H1 (cell line): Measurements from ENCODE around the gene PDE8A. TPM values are rescaled to one million over a fixed set of nuclear protein-coding genes. Genes with fewer than 3 reads are reported as not detected.

Source experiments
- CTCF ChIA-PET: fragments of 300-600 bp; sonication (Branson Sonifier 250); formaldehyde crosslinking; loops from one replicate; lab custom pipeline; 2021; ENCODE audit not compliant: partially characterized antibody; lab: Charles Lee
- POLR2A ChIA-PET: fragments of 300-600 bp; sonication (Branson Sonifier 250); formaldehyde crosslinking; loops from one replicate; lab custom pipeline; 2021; ENCODE audit warnings: inconsistent platforms; ENCODE audit not compliant: partially characterized antibody; lab: Charles Lee
- DNase-seq, 2 experiments: peaks; one replicate each; pipeline versions ENCODE4 v3.0.0 to v3.0.0-alpha.2; 2010 to 2022; ENCODE audit warnings: low spot score in 2 of 2, low read depth in 1 of 2, mixed read lengths in 1 of 2
- FAIRE-seq: peaks from 2 replicates; lab custom pipeline; 2011; peaks lifted over from hg19 to GRCh38; lab: Jason Lieb, UNC
- H2AFZ ChIP-seq: 2 replicates; pipeline ENCODE4 v1.8.1; 2012; ENCODE audit warnings: low read length, inconsistent platforms
- H2AK5ac ChIP-seq: 2 replicates; pipeline ENCODE4 v1.6.1; 2013; ENCODE audit warnings: low read depth, low read length
- H2BK120ac ChIP-seq: replicated peaks from 2 replicates; pipeline ENCODE3; 2013; ENCODE audit warnings: low read depth, low read length, inconsistent platforms
- H2BK12ac ChIP-seq: 2 replicates; pipeline ENCODE4 v1.6.1; 2013; ENCODE audit warnings: low read depth, low read length
- H2BK15ac ChIP-seq: 2 replicates; pipeline ENCODE4 v1.6.1; 2013; ENCODE audit warnings: low read length
- H2BK20ac ChIP-seq: 2 replicates; pipeline ENCODE4 v1.6.1; 2013; ENCODE audit warnings: low read length
- H2BK5ac ChIP-seq: 2 replicates; pipeline ENCODE4 v1.6.1; 2013; ENCODE audit warnings: low read depth, low read length
- H3K14ac ChIP-seq: 2 replicates; pipeline ENCODE4 v1.6.1; 2013; ENCODE audit warnings: inconsistent platforms; ENCODE audit not compliant: insufficient read length
- H3K18ac ChIP-seq: 2 replicates; pipeline ENCODE4 v1.6.1; 2013; ENCODE audit warnings: low read length; ENCODE audit errors: extremely low read depth
- H3K23ac ChIP-seq: 2 replicates; pipeline ENCODE4 v1.6.1; 2013; ENCODE audit warnings: inconsistent platforms; ENCODE audit not compliant: insufficient read length
- H3K23me2 ChIP-seq: 2 replicates; pipeline ENCODE4 v1.6.1; 2013; ENCODE audit warnings: low read depth, low read length
- H3K27ac ChIP-seq: 2 replicates; pipeline ENCODE4 v1.6.1; 2011; ENCODE audit warnings: low read depth, low read length, inconsistent platforms
- H3K27me3 ChIP-seq, 4 experiments: replicated peaks in 1 of 4; 1 replicate in 1 of 4; 2 replicates in 3 of 4; pipeline versions ENCODE4 v1.6.1 to v1.8.1; 2011 to 2013; ENCODE audit warnings: low read length in 3 of 4, mild to moderate bottlenecking in 3 of 4, inconsistent platforms in 2 of 4, mixed read lengths in 2 of 4, moderate library complexity in 1 of 4; ENCODE audit not compliant: control insufficient read depth in 3 of 4, insufficient read depth in 3 of 4; ENCODE audit errors: extremely low read depth in 1 of 4
- H3K36me3 ChIP-seq, 4 experiments: 2 replicates each; pipeline versions ENCODE4 v1.6.1 to v1.8.1; 2011 to 2013; ENCODE audit warnings: mild to moderate bottlenecking in 4 of 4, low read length in 3 of 4, moderate library complexity in 2 of 4, control low read depth in 1 of 4, inconsistent platforms in 1 of 4; ENCODE audit not compliant: insufficient read depth in 4 of 4, control insufficient read depth in 2 of 4
- H3K4ac ChIP-seq: replicated peaks from 2 replicates; pipeline ENCODE3; 2013; ENCODE audit warnings: low read length, low read depth, mixed read lengths, inconsistent platforms; ENCODE audit not compliant: insufficient read length
- H3K4me1 ChIP-seq, 4 experiments: replicated peaks in 1 of 4; 1 replicate in 1 of 4; 2 replicates in 3 of 4; pipeline versions ENCODE4 v1.6.1 to v1.8.1; 2011 to 2013; ENCODE audit warnings: low read length in 3 of 4, inconsistent platforms in 2 of 4, mixed read lengths in 1 of 4; ENCODE audit not compliant: insufficient read depth in 4 of 4, control insufficient read depth in 3 of 4
- H3K4me2 ChIP-seq, 2 experiments: 2 replicates each; pipeline versions ENCODE4 v1.6.1 to v1.8.1; 2011 to 2013; ENCODE audit warnings: low read depth in 2 of 2, low read length in 2 of 2, control low read depth in 1 of 2, inconsistent platforms in 1 of 2, mild to moderate bottlenecking in 1 of 2; ENCODE audit not compliant: insufficient read depth in 1 of 2
- H3K4me3 ChIP-seq, 4 experiments: fragments of 200-600, 300-600 bp in 1 of 4; sonication (generic), shearing (Covaris generic), sonication (Bioruptor Twin) in 1 of 4; 2 replicates each; pipeline versions ENCODE4 v1.5.1 to v1.8.1; 2011 to 2016; ENCODE audit warnings: low read length in 4 of 4, low read depth in 3 of 4, control low read depth in 2 of 4, inconsistent platforms in 2 of 4, mild to moderate bottlenecking in 2 of 4, mixed read lengths in 1 of 4, moderate library complexity in 1 of 4; ENCODE audit not compliant: insufficient read depth in 2 of 4; ENCODE audit errors: extremely low read depth in 1 of 4
- H3K56ac ChIP-seq: replicated peaks from 2 replicates; pipeline ENCODE3; 2013; ENCODE audit warnings: low read depth, mild to moderate bottlenecking, mixed read lengths, low read length, inconsistent platforms; ENCODE audit not compliant: insufficient read length
- H3K79me1 ChIP-seq: 2 replicates; pipeline ENCODE4 v1.6.1; 2013; ENCODE audit warnings: low read depth, low read length, control low read depth
- H3K79me2 ChIP-seq, 2 experiments: 2 replicates each; pipeline versions ENCODE4 v1.6.1 to v1.8.1; 2012 to 2013; ENCODE audit warnings: low read length in 2 of 2, mild to moderate bottlenecking in 2 of 2, inconsistent platforms in 1 of 2; ENCODE audit not compliant: insufficient read depth in 2 of 2, control insufficient read depth in 1 of 2
- H3K9ac ChIP-seq, 4 experiments: replicated peaks in 1 of 4; 1 replicate in 1 of 4; 2 replicates in 3 of 4; pipeline versions ENCODE4 v1.6.1 to v1.8.1; 2011 to 2013; ENCODE audit warnings: low read depth in 3 of 4, low read length in 3 of 4, control low read depth in 2 of 4, mild to moderate bottlenecking in 2 of 4, moderate library complexity in 2 of 4, inconsistent platforms in 1 of 4; ENCODE audit errors: extremely low read depth in 1 of 4
- H3K9me3 ChIP-seq, 2 experiments: 2 replicates each; pipeline versions ENCODE4 v1.6.1 to v1.8.1; 2012 to 2013; ENCODE audit warnings: mild to moderate bottlenecking in 2 of 2, moderate library complexity in 2 of 2, control low read depth in 1 of 2, inconsistent platforms in 1 of 2, low read depth in 1 of 2, low read length in 1 of 2, mixed read lengths in 1 of 2; ENCODE audit not compliant: insufficient read depth in 2 of 2
- H4K20me1 ChIP-seq, 2 experiments: replicated peaks in 1 of 2; 2 replicates each; pipeline versions ENCODE3 to v1.8.1; 2011 to 2013; ENCODE audit warnings: inconsistent platforms in 2 of 2, low read length in 2 of 2, mild to moderate bottlenecking in 1 of 2; ENCODE audit not compliant: insufficient read depth in 2 of 2, control insufficient read depth in 1 of 2
- H4K5ac ChIP-seq: 2 replicates; pipeline ENCODE4 v1.6.1; 2013; ENCODE audit warnings: low read length, low read depth, mixed read lengths, inconsistent platforms; ENCODE audit not compliant: insufficient read length
- H4K8ac ChIP-seq: 2 replicates; pipeline ENCODE4 v1.8.0; 2013; ENCODE audit warnings: mild to moderate bottlenecking, moderate library complexity, low read length, inconsistent platforms; ENCODE audit not compliant: insufficient read depth; ENCODE audit errors: extremely low read depth
- H4K91ac ChIP-seq: replicated peaks from 2 replicates; pipeline ENCODE3; 2013; ENCODE audit warnings: low read length, mixed read lengths, inconsistent platforms; ENCODE audit not compliant: insufficient read length
- FOSL1 ChIP-seq: IDR thresholded peaks from 2 replicates; pipeline ENCODE4 v1.6.1; 2011; ENCODE audit warnings: mild to moderate bottlenecking, low read depth, low read length, moderate library complexity; ENCODE audit not compliant: insufficient read depth
- PHF8 ChIP-seq: fragments of 200-600 bp; sonication (generic); conservative IDR thresholded peaks from 2 replicates; pipeline ENCODE4 v1.7.1; 2012; ENCODE audit warnings: low read depth, mild to moderate bottlenecking, inconsistent platforms, low read length, moderate library complexity
- RAD21 ChIP-seq, 2 experiments: IDR thresholded peaks in 1 of 2; conservative IDR thresholded peaks in 1 of 2; 2 replicates each; pipeline ENCODE4 v1.6.1; 2011; ENCODE audit warnings: low read depth in 2 of 2, low read length in 2 of 2, improper control_type of control experiment in 1 of 2, inconsistent platforms in 1 of 2, mild to moderate bottlenecking in 1 of 2, moderate library complexity in 1 of 2
- WGBS, 2 experiments: shearing (Covaris generic) in 1 of 2; methylation state at CpG; one replicate each; pipeline versions ENCODE4 v1.1.6 to v1.1.7; 2013 to 2015; ENCODE audit warnings: low lambda C conversion rate in 2 of 2, mixed read lengths in 2 of 2, inconsistent platforms in 1 of 2, low coverage in 1 of 2, missing lambda C conversion rate in 1 of 2; ENCODE audit not compliant: insufficient replicate concordance in 2 of 2, insufficient coverage in 1 of 2, insufficient read length in 1 of 2; ENCODE audit errors: extremely low coverage in 1 of 2, missing lambda C conversion rate in 1 of 2; 5-methylcytosine and 5-hydroxymethylcytosine counted together
- polyA plus RNA-seq, 7 experiments: library from polyadenylated mRNA; depleted of rRNA in 3 of 7; stranded (reverse) in 5 of 7; unstranded in 2 of 7; fragments of >200 nt in 5 of 7; fragments of 200-250 nt in 2 of 7; gene quantifications; 1 replicate in 5 of 7; 2 replicates in 1 of 7; 4 replicates in 1 of 7; pipeline versions ENCODE4 v1.2.1 to v1.2.3, GENCODE V29; 2011 to 2013; ENCODE audit warnings: missing spikeins in 2 of 7, mixed read lengths in 2 of 7
- total RNA-seq: library from RNA; stranded (reverse); fragmentation: NEBNext Ultra II Directional; extraction: Animal tissue kit (Norgen Biotek cat#: 25700); gene quantifications from 2 replicates; pipeline ENCODE4 v1.2.1, GENCODE V29; 2021
- TF ChIP-seq, protein P1 (sequence below): IDR thresholded peaks from 2 replicates; pipeline ENCODE4 v1.6.1; 2012; ENCODE audit warnings: inconsistent platforms

PDE8A gene
- total and polyA plus RNA-seq, 2 of the 8 experiments (the other 6 are each of a cell fraction or from before 2014, with no cell fraction given) = 6.9 to 7.8 TPM

GRCh38 chr15:85131915-85132314 is 150.3 kb downstream of the PDE8A start:
- peaks cover 0 to 3% (median 0%) of the 10 kb centered on the region in 4 experiments; a peak in 1 of 7 replicates for H3K4me1 ChIP-seq
- no peak overlapping the region for H2BK5ac ChIP-seq
- no peaks in the 10 kb centered on the region for H3K9me3 ChIP-seq
- H3K79me1 ChIP-seq = no peaks in the 10 kb centered on the region
- H3K4me3 ChIP-seq = no peak overlapping the region
- H4K20me1 ChIP-seq = no peaks in the 10 kb centered on the region
- H2AFZ ChIP-seq = no peak overlapping the region
- H2BK15ac ChIP-seq = no peak overlapping the region
- ChIA-PET CTCF (no interaction called here), POLR2A (interaction anchor here (0.6 kb wide), 1 partner anchor 9 kb away, joined by 3 read pairs; no protein-coding TSS in a partner anchor)
- H3K23ac ChIP-seq = no peak overlapping the region
- no peaks in the 10 kb centered on the region for H3K27me3 ChIP-seq
- H3K27ac ChIP-seq = no peak overlapping the region
- H4K5ac ChIP-seq = no peak overlapping the region
- no peak overlapping the region for H3K56ac ChIP-seq
- FAIRE-seq (no peak), DNase-seq (no peak)
- no peak overlapping the region for H2AK5ac ChIP-seq
- H2BK12ac ChIP-seq = no peak overlapping the region
- no peak overlapping the region for H4K8ac ChIP-seq
- no peak overlapping the region for H4K91ac ChIP-seq
- H3K79me2 ChIP-seq = no peaks in the 10 kb centered on the region
- no peak overlapping the region for H3K14ac ChIP-seq
- no peak overlapping the region for H3K18ac ChIP-seq
- H2BK120ac ChIP-seq = no peak overlapping the region
- no peak overlapping the region for H3K4ac ChIP-seq
- no peaks in the 10 kb centered on the region; a peak in 2 of 8 replicates for H3K36me3 ChIP-seq
- no peak overlapping the region for H3K4me2 ChIP-seq
- H3K23me2 ChIP-seq = no peaks in the 10 kb centered on the region
- WGBS, 2 experiments = 77% methylated on average over 1 of the region's 1 CpG; no CpG with 5 or more reads in 1 of the 2 experiments
- no peak overlapping the region for H3K9ac ChIP-seq
- H2BK20ac ChIP-seq = no peak overlapping the region
- no peak for TF ChIP-seq RAD21 (IDR thresholded peaks at IDR 0.05 in 1 of 2, conservative IDR thresholded peaks at IDR 0.05 in 1 of 2; ENCODE audit: low read depth in 2 of 2, low read length in 2 of 2)
- no peak for TF ChIP-seq PHF8
- no peak for TF ChIP-seq FOSL1
- TF ChIP-seq, protein P1, sequence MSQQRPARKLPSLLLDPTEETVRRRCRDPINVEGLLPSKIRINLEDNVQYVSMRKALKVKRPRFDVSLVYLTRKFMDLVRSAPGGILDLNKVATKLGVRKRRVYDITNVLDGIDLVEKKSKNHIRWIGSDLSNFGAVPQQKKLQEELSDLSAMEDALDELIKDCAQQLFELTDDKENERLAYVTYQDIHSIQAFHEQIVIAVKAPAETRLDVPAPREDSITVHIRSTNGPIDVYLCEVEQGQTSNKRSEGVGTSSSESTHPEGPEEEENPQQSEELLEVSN = no peak
